Colonic mucosa (tissue), 4 donors: ENCODE measurements around the gene PRSS33. TPM values are rescaled to one million over a fixed set of nuclear protein-coding genes. Genes with fewer than 3 reads are reported as not detected.

Experiments used
- DNase-seq: peaks from one replicate; pipeline ENCODE4 v3.0.0-alpha.2; 2020
- H3K27ac ChIP-seq: fragments of 200-600 bp; one replicate; pipeline ENCODE4 v1.8.0; 2021
- H3K27me3 ChIP-seq: fragments of 200-600 bp; one replicate; pipeline ENCODE4 v1.8.0; 2021
- H3K36me3 ChIP-seq: fragments of 200-600 bp; one replicate; pipeline ENCODE4 v1.8.0; 2021
- H3K4me1 ChIP-seq: fragments of 200-600 bp; one replicate; pipeline ENCODE4 v1.8.0; 2021; ENCODE audit warnings: mild to moderate bottlenecking
- H3K4me3 ChIP-seq: fragments of 200-600 bp; one replicate; pipeline ENCODE4 v1.8.0; 2021
- H3K9ac ChIP-seq, 2 donors: one replicate each; pipeline ENCODE4 v1.7.0; 2013; ENCODE audit warnings: control low read depth in 2 of 2, low read depth in 2 of 2, low read length in 2 of 2
- H3K9me3 ChIP-seq: fragments of 200-600 bp; one replicate; pipeline ENCODE4 v1.8.0; 2021
- intact Hi-C: fragments of 100-400 bp; cut with DNase I; formaldehyde crosslinking; loops from one replicate; pipeline ENCODE4 v1.14.1; 2022
- total RNA-seq, 2 donors: library from RNA; stranded (reverse); fragmentation: NEBNext Ultra II Directional in 1 of 2; extraction: Animal tissue kit (Norgen Biotek cat#: 25700) in 1 of 2; gene quantifications; one replicate each; pipeline ENCODE4 v1.2.1, GENCODE V29; 2021
- TF ChIP-seq, protein P1 (sequence below): fragments of 200-600 bp; IDR thresholded peaks from one replicate; pipeline ENCODE4 v1.8.0; 2022; ENCODE audit warnings: antibody characterized with exemption, mild to moderate bottlenecking
- donor health status: healthy.
- donor health status: DM: no; HTN: no; CAD: no.
- donor health status: DM: no; HTN: no; CAD: no.

The PRSS33 gene
- total RNA-seq, 2 donors from 2014 or later, result not detected

DNA sequence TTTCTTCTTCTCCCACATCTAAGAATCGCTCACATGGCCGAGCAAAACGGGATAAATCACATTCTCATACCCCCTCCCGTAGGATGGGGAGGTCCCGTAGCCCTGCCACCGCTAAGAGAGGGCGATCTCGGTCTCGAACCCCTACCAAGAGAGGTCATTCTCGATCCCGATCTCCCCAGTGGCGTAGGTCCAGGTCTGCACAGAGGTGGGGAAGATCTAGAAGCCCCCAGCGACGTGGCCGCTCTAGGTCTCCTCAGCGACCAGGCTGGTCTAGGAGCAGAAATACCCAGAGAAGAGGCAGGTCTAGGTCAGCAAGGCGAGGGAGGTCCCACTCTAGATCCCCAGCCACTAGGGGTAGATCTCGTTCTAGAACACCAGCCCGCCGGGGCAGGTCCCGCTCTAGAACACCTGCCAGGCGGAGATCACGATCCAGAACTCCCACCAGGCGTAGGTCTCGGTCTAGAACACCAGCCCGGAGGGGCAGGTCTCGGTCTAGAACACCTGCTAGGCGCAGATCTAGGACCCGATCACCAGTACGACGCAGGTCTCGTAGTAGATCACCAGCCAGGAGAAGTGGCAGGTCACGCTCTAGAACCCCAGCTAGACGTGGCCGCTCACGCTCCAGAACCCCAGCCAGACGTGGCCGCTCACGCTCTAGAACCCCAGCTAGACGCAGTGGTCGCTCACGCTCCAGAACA lies 25.3 kb downstream of the PRSS33 start:
- Histone ChIP-seq H3K27ac (no peak overlapping the region), H3K9me3 (no peaks in the 10 kb centered on the region), H3K9ac (no peak overlapping the region), H3K36me3 (peaks cover 64% of the 10 kb centered on the region), H3K4me1 (peaks cover 11% of the 10 kb centered on the region), H3K27me3 (no peaks in the 10 kb centered on the region), H3K4me3 (no peak overlapping the region)
- intact Hi-C loops, result no loop called here
- TF ChIP-seq, protein P1, sequence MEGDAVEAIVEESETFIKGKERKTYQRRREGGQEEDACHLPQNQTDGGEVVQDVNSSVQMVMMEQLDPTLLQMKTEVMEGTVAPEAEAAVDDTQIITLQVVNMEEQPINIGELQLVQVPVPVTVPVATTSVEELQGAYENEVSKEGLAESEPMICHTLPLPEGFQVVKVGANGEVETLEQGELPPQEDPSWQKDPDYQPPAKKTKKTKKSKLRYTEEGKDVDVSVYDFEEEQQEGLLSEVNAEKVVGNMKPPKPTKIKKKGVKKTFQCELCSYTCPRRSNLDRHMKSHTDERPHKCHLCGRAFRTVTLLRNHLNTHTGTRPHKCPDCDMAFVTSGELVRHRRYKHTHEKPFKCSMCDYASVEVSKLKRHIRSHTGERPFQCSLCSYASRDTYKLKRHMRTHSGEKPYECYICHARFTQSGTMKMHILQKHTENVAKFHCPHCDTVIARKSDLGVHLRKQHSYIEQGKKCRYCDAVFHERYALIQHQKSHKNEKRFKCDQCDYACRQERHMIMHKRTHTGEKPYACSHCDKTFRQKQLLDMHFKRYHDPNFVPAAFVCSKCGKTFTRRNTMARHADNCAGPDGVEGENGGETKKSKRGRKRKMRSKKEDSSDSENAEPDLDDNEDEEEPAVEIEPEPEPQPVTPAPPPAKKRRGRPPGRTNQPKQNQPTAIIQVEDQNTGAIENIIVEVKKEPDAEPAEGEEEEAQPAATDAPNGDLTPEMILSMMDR, result no peak
- DNase-seq, result no peak

DNA sequence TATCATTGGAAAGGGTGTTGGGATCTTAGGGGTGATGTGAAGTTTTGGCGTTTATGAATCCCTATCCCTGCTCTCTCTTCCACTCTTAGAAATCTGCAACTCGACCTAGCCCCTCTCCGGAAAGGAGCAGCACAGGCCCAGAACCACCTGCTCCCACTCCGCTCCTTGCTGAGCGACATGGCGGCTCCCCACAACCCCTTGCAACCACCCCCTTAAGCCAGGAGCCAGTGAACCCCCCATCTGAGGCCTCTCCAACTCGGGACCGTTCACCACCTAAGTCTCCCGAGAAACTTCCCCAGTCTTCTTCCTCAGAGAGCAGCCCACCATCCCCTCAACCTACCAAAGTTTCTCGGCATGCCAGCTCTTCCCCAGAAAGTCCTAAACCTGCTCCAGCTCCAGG lies 25.9 kb downstream of the PRSS33 start:
- Histone ChIP-seq H3K27ac (no peak overlapping the region), H3K9me3 (no peaks in the 10 kb centered on the region), H3K4me1 (peaks cover 11% of the 10 kb centered on the region), H3K9ac (no peak overlapping the region), H3K27me3 (no peaks in the 10 kb centered on the region), H3K36me3 (peaks cover 58% of the 10 kb centered on the region), H3K4me3 (no peak overlapping the region)
- DNase-seq, result no peak
- TF ChIP-seq, protein P1, result no peak
- intact Hi-C loops, result no loop called here

DNA sequence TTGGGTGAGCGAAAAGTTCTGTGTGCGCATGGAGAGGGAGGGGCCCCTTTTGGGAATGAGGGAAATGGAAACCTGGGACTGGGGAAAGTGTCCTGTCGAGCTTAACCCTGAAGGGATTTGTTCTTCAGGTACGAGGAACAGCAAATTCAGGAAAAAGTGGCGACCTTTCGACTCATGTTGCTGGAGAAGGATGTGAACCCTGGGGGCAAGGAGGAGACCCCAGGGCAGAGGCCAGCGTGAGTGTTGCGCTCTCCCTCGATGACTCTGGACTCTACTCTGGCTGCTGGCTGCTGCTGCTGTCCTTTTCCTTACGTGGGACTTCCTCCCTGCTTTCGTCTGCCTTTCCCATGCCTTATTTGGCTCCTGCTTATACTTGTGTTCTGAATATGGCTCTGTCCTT lies 30.0 kb downstream of the PRSS33 start:
- no peaks in the 10 kb centered on the region for H3K9me3 ChIP-seq
- TF ChIP-seq, protein P1, result no peak
- intact Hi-C loops, result no loop called here
- no peak overlapping the region for H3K9ac ChIP-seq
- peaks cover 17% of the 10 kb centered on the region for H3K4me1 ChIP-seq
- no peak for DNase-seq
- H3K27ac ChIP-seq, result no peak overlapping the region
- H3K4me3 ChIP-seq, result no peak overlapping the region
- no peaks in the 10 kb centered on the region for H3K27me3 ChIP-seq
- peaks cover 41% of the 10 kb centered on the region for H3K36me3 ChIP-seq

DNA sequence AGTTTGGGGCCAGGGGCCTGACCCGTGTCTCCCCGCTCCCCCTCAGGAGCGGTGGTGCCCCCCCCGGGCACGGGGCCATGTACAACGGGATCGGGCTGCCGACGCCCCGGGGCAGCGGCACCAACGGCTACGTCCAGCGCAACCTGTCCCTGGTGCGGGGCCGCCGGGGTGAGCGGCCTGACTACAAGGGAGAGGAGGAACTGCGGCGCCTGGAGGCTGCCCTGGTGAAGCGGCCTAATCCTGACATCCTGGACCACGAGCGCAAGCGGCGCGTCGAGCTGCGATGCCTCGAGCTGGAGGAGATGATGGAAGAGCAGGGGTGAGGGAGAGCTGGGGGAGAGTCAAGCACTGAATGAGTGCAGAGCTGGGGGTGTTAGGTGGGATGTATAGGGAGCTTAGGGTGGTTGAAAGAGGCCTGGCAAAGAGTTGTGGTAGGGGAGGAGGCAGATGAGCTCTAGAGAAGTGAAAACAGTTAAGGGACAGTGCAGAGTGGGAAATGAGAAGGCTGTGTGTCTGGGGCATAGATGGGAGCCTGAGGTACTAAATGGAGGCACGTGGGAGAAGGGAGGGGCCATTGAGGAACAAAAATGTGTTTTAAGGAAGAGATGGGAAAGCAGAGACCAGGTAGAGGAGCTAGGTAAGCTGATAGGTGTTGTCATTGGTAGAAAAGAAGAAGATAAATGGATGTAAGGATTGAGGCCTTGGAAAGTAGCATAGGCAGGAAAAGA lies 30.9 kb downstream of the PRSS33 start:
- Histone ChIP-seq H3K4me3 (no peak overlapping the region), H3K36me3 (peaks cover 32% of the 10 kb centered on the region), H3K9me3 (no peaks in the 10 kb centered on the region), H3K27me3 (no peaks in the 10 kb centered on the region), H3K27ac (no peak overlapping the region), H3K9ac (no peak overlapping the region), H3K4me1 (peaks cover 22% of the 10 kb centered on the region)
- no peak for DNase-seq
- intact Hi-C loops, result no loop called here
- TF ChIP-seq, protein P1, result no peak

DNA sequence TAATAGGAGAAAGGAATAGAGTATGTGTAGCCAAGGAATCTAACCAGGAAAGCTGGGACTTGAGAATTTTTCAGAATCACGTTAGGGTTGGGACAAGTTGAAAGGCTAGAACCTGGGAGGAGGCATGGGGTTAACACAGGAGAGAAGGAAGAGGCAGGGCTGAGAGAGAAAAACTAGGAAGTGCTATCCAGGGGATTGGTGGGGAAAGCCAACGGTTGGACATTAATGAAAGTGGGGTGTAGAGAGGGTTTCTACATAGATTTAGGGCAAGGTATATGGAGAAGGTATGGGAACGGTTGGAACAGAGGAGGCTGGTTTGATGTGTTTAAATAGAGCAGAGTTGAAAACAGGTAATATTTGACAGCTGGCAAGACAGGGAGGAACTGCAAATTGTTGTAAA lies 32.2 kb downstream of the PRSS33 start:
- no peak overlapping the region for H3K27ac ChIP-seq
- no peaks in the 10 kb centered on the region for H3K27me3 ChIP-seq
- H3K36me3 ChIP-seq, result peaks cover 23% of the 10 kb centered on the region
- H3K9me3 ChIP-seq, result no peaks in the 10 kb centered on the region
- H3K9ac ChIP-seq, result peak overlapping the region in 1 of 2 donors; percentile 76
- no peak for DNase-seq
- H3K4me1 ChIP-seq, result peaks cover 17% of the 10 kb centered on the region
- no peak overlapping the region for H3K4me3 ChIP-seq
- TF ChIP-seq, protein P1, result no peak
- intact Hi-C loops, result no loop called here
